ENCODE results near the gene PHACTR3.

The PHACTR3 gene

DNA sequence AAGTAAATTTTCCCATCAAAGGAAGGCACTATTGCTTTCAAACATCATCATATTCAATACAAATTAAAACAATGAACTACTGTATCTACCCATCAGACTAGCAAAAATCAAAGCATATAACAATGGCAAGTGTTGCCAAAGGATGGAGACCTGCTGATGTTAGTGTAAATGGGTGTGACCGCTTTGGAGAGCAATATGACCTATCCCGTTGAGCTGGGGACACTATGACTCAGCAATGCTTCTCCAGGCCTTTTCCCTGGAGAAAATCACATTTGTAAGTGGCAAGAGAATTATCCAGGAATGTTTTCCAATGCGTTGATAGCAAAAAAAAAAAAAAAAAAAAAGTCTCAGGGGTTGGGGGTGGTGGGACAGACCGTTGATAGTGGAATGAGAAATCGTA is 46.1 kb downstream of the PHACTR3 start:
- TF ChIP-seq, protein P1, sequence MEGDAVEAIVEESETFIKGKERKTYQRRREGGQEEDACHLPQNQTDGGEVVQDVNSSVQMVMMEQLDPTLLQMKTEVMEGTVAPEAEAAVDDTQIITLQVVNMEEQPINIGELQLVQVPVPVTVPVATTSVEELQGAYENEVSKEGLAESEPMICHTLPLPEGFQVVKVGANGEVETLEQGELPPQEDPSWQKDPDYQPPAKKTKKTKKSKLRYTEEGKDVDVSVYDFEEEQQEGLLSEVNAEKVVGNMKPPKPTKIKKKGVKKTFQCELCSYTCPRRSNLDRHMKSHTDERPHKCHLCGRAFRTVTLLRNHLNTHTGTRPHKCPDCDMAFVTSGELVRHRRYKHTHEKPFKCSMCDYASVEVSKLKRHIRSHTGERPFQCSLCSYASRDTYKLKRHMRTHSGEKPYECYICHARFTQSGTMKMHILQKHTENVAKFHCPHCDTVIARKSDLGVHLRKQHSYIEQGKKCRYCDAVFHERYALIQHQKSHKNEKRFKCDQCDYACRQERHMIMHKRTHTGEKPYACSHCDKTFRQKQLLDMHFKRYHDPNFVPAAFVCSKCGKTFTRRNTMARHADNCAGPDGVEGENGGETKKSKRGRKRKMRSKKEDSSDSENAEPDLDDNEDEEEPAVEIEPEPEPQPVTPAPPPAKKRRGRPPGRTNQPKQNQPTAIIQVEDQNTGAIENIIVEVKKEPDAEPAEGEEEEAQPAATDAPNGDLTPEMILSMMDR (IDR thresholded peaks at IDR 0.05; ENCODE audit: extremely low read depth, missing control alignments): no peak
- DNase-seq (ENCODE audit: low spot score): no peak

DNA sequence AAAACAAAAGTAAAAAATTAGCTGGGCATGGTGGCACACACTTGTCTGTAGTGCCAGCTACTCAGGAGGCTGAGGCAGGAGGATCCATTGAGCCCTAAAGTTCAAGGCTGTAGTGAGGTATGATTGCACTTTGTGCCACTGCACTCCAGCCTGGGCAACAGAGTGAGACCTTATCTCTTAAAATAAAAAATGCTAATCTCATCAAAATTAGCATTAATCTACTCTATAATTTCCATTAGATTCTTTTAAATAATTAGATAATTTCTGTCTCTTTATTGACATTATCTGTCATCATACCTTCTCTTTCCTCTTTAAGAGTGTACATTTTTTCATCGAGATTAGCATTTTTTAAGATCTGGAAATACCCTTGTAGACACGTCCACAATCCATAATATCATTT is 48.0 kb downstream of the PHACTR3 start:
- DNase-seq (ENCODE audit: low spot score): no peak
- TF ChIP-seq, protein P1 (IDR thresholded peaks at IDR 0.05; ENCODE audit: extremely low read depth, missing control alignments): no peak

DNA sequence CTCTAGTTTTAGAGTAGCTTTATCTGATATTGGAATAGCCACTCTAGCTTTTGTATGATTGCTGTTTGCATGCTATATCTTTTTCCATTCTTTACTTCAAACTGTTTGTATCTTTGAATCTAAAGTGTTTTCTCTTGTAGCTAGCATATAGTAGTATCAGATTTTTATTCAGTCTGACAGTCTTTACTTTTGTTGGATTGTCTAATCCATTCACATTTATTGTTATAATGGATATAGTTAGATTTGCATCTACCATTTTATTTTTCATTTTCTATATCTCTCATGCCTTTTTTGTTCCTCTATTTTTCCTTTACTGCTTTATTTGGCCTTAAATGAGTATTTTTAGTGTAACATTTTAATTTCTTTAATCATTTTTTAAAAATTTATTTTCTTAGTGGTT is 52.1 kb downstream of the PHACTR3 start:
- DNase-seq (ENCODE audit: low spot score): no peak
- TF ChIP-seq, protein P1 (IDR thresholded peaks at IDR 0.05; ENCODE audit: extremely low read depth, missing control alignments): no peak

DNA sequence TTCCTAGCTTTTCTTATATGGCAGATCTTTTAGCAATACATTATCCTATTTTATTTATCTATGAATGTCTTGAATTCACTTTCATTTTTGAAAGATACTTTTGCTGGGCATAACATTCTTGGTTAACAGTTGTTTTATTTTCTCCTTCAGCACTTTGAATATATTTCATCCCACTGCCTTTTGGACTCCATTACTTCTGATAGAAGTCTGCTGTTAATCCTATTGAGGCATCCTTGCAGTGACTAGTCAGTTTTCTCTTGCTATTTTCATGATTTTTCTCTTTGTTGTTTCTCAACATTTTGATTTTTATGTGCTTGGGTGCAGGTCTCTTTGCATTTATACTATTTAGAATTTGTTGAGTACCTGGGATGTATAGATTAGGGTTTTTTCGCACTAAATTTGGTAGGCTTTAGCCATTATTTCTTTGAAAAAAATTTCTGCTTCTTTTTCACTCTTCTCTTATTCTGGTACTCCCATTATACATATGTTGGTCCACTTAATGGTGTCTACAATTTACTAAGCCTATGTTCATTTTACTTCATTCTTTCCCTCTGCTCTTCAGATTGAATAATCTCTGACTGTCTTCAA is 53.2 kb downstream of the PHACTR3 start:
- DNase-seq (ENCODE audit: low spot score): no peak
- TF ChIP-seq, protein P1 (IDR thresholded peaks at IDR 0.05; ENCODE audit: extremely low read depth, missing control alignments): no peak

DNA sequence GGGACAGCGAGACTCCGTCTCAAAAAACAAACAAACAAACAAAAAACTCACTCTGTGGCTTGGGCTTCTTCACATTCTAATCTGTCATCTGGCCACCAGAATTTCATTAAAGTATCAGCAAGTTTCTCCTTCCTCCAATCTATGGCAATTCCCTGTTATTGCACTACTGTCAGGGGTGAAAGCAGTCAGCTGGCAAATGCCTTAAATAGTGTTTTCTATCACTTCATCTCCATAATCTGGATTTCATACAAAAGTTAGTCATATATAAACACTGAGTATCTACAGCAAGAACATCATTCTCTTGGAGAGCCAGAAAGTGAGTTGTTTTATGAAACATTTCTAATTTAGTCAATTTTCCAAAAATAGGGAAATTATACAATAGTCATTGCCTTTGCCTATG is 56.1 kb downstream of the PHACTR3 start:
- TF ChIP-seq, protein P1 (IDR thresholded peaks at IDR 0.05; ENCODE audit: extremely low read depth, missing control alignments): no peak

DNA sequence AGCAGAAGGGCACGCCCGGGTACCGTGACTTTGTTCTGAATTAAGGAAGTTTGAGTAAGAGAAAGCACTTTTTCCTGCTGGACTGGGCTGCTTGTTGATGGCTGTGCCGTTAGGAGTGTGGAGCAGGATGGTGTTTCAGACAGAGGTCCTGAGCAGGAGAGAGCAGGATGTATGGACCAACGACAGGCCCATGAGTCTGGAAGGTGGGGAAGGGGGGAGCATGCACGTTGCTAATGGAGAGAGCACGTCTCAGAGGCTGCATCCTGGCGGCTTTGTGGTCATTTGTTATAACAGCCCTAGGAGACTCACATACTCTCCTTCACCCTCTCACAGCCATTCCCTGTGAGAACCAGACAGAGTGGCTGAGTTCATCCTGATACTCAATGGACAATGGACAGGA is 56.8 kb downstream of the PHACTR3 start:
- DNase-seq (ENCODE audit: low spot score): no peak
- TF ChIP-seq, protein P1 (IDR thresholded peaks at IDR 0.05; ENCODE audit: extremely low read depth, missing control alignments): no peak

More for the DNA sequence above, 56.1 kb downstream of the PHACTR3 start:
- DNase-seq (ENCODE audit: low spot score): no peak

DNA sequence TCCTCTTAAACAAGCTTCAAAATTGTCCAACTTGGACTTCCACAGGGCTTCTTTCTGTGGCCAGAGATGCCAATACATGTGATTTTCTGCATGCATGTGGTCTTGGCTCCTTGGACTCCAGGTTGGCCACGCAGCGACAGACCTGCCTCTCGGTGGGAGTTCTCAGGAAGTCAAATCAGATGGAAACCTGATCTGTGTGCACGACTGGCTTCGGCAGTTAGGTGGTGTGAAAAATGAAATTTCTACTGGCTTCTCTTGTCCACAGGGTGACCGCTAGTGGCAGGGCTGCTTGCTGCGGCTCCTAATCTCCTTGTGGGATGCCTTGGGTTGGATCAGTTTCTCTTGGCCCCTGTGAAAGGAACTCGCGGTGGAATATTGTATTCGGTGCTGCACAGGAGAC is 57.3 kb downstream of the PHACTR3 start:
- TF ChIP-seq, protein P1 (IDR thresholded peaks at IDR 0.05; ENCODE audit: extremely low read depth, missing control alignments): no peak
- no peak for DNase-seq (ENCODE audit: low spot score)

All from GM20000 (cell line).